Neuronal stem cell (in vitro differentiated cells): ENCODE measurements around the gene HDAC2.
A peak's percentile ranks its signal among the peaks of the same experiment; 100 is the strongest.

Experiments
- DNase-seq: peaks from one replicate; pipeline ENCODE4 v3.0.0-alpha.2; 2013; ENCODE audit warnings: low spot score
- H2AFZ ChIP-seq: one replicate; pipeline ENCODE4 v1.6.1; 2013; ENCODE audit warnings: mild to moderate bottlenecking, low read length, inconsistent platforms
- H2AK5ac ChIP-seq: 2 replicates; pipeline ENCODE4 v1.6.1; 2013; ENCODE audit warnings: low read depth, mild to moderate bottlenecking, inconsistent platforms, low read length, moderate library complexity, mixed read lengths
- H2BK120ac ChIP-seq: 2 replicates; pipeline ENCODE4 v1.6.1; 2013; ENCODE audit warnings: low read depth, mild to moderate bottlenecking, inconsistent platforms, low read length, moderate library complexity, mixed read lengths
- H2BK12ac ChIP-seq: one replicate; pipeline ENCODE4 v1.6.1; 2013; ENCODE audit warnings: low read length, inconsistent platforms
- H2BK15ac ChIP-seq: 2 replicates; pipeline ENCODE4 v1.6.1; 2013; ENCODE audit warnings: mild to moderate bottlenecking, low read length, inconsistent platforms, mixed read lengths
- H2BK5ac ChIP-seq: one replicate; pipeline ENCODE4 v1.6.1; 2013; ENCODE audit warnings: inconsistent platforms, mild to moderate bottlenecking, low read length, moderate library complexity
- H3K14ac ChIP-seq: one replicate; pipeline ENCODE4 v1.6.1; 2013; ENCODE audit warnings: low read length, inconsistent platforms
- H3K18ac ChIP-seq: 2 replicates; pipeline ENCODE4 v1.6.1; 2013; ENCODE audit warnings: low read length, inconsistent platforms
- H3K23ac ChIP-seq: 2 replicates; pipeline ENCODE4 v1.6.1; 2013; ENCODE audit warnings: low read depth, mild to moderate bottlenecking, mixed read lengths, low read length, inconsistent platforms; ENCODE audit not compliant: poor library complexity
- H3K27ac ChIP-seq: replicated peaks from 3 replicates; pipeline ENCODE4 v1.5.1; 2013; ENCODE audit warnings: low read length, inconsistent platforms
- H3K27me3 ChIP-seq, 3 experiments: 2 replicates each; pipeline ENCODE4 v1.6.1; 2013; ENCODE audit warnings: low read length in 3 of 3, mild to moderate bottlenecking in 2 of 3, inconsistent platforms in 1 of 3, low read depth in 1 of 3, mixed read lengths in 1 of 3, moderate library complexity in 1 of 3; ENCODE audit not compliant: control insufficient read depth in 3 of 3, insufficient read depth in 3 of 3
- H3K36me3 ChIP-seq, 2 donors: replicated peaks in 1 of 2; 2 replicates each; pipeline ENCODE4 v1.6.1; 2013; ENCODE audit warnings: low read length in 2 of 2; ENCODE audit not compliant: control insufficient read depth in 2 of 2, insufficient read depth in 2 of 2
- H3K4ac ChIP-seq: 2 replicates; pipeline ENCODE4 v1.6.1; 2013; ENCODE audit warnings: inconsistent platforms, mild to moderate bottlenecking, low read length, moderate library complexity
- H3K4me1 ChIP-seq, 2 donors: 1 replicate in 1 of 2; 2 replicates in 1 of 2; pipeline ENCODE4 v1.6.1; 2013; ENCODE audit warnings: low read length in 2 of 2, low read depth in 1 of 2; ENCODE audit not compliant: control insufficient read depth in 2 of 2, insufficient read depth in 1 of 2
- H3K4me2 ChIP-seq: one replicate; pipeline ENCODE4 v1.6.1; 2013; ENCODE audit warnings: mild to moderate bottlenecking, low read length, inconsistent platforms; ENCODE audit not compliant: insufficient read depth, poor library complexity, severe bottlenecking
- H3K4me3 ChIP-seq, 2 donors: 2 replicates each; pipeline ENCODE4 v1.5.1; 2013; ENCODE audit warnings: low read length in 2 of 2, mild to moderate bottlenecking in 2 of 2, inconsistent platforms in 1 of 2, moderate library complexity in 1 of 2
- H3K79me1 ChIP-seq: one replicate; pipeline ENCODE4 v1.6.1; 2013; ENCODE audit warnings: low read depth, mild to moderate bottlenecking, inconsistent platforms, low read length, moderate library complexity
- H3K9ac ChIP-seq: one replicate; pipeline ENCODE4 v1.6.1; 2013; ENCODE audit warnings: mild to moderate bottlenecking, low read depth, low read length, inconsistent platforms; ENCODE audit not compliant: poor library complexity
- H3K9me3 ChIP-seq, 2 donors: replicated peaks in 1 of 2; 2 replicates each; pipeline versions ENCODE3 to v1.6.1; 2013; ENCODE audit warnings: low read length in 2 of 2, mild to moderate bottlenecking in 2 of 2, inconsistent platforms in 1 of 2, low read depth in 1 of 2, mixed read lengths in 1 of 2, moderate library complexity in 1 of 2; ENCODE audit not compliant: control insufficient read depth in 2 of 2, insufficient read depth in 1 of 2
- H4K8ac ChIP-seq: one replicate; pipeline ENCODE4 v1.6.1; 2013; ENCODE audit warnings: low read depth, mild to moderate bottlenecking, inconsistent platforms, low read length, moderate library complexity
- H4K91ac ChIP-seq: one replicate; pipeline ENCODE4 v1.6.1; 2013; ENCODE audit warnings: low read length, low read depth, mild to moderate bottlenecking, inconsistent platforms; ENCODE audit not compliant: poor library complexity
- WGBS, 2 donors: extraction: QIAGEN DNeasy Blood & Tissue Kit; methylation state at CpG; one replicate each; pipeline ENCODE4 v1.1.7; 2013; ENCODE audit warnings: missing lambda C conversion rate in 2 of 2, mixed read lengths in 1 of 2; ENCODE audit not compliant: insufficient read length in 2 of 2, insufficient replicate concordance in 1 of 2; ENCODE audit errors: extremely low coverage in 2 of 2; 5-methylcytosine and 5-hydroxymethylcytosine counted together

HDAC2 gene

GRCh38 chr6:113893451-113893850 lies 77.5 kb downstream of the HDAC2 start:
- no peak overlapping the region for H3K9ac ChIP-seq
- peak overlapping the region; percentile 6 for H2AFZ ChIP-seq
- no peaks in the 10 kb centered on the region for H3K79me1 ChIP-seq
- H4K91ac ChIP-seq: no peak overlapping the region
- H3K18ac ChIP-seq: no peak overlapping the region
- no peak overlapping the region for H4K8ac ChIP-seq
- no peak for DNase-seq
- H3K27ac ChIP-seq: no peak overlapping the region
- peaks cover 3 to 11% of the 10 kb centered on the region in 2 donors for H3K9me3 ChIP-seq
- H2BK5ac ChIP-seq: no peak overlapping the region
- no peak overlapping the region for H3K4me3 ChIP-seq
- no peaks in the 10 kb centered on the region for H3K36me3 ChIP-seq
- H2BK120ac ChIP-seq: no peak overlapping the region
- no peak overlapping the region for H3K23ac ChIP-seq
- H2BK12ac ChIP-seq: no peak overlapping the region
- no peaks in the 10 kb centered on the region for H3K27me3 ChIP-seq
- H2BK15ac ChIP-seq: no peak overlapping the region
- no peak overlapping the region for H3K14ac ChIP-seq
- no peak overlapping the region for H2AK5ac ChIP-seq
- H3K4me2 ChIP-seq: no peak overlapping the region
- H3K4me1 ChIP-seq: no peaks in the 10 kb centered on the region
- H3K4ac ChIP-seq: no peak overlapping the region

- H4K91ac ChIP-seq: no peak overlapping the region
- no peak overlapping the region for H3K14ac ChIP-seq
- H3K27ac ChIP-seq: no peak overlapping the region
- no peak overlapping the region for H2BK12ac ChIP-seq
- H3K9me3 ChIP-seq: peaks cover 2 to 11% of the 10 kb centered on the region in 2 donors
- no peaks in the 10 kb centered on the region for H3K27me3 ChIP-seq
- no peaks in the 10 kb centered on the region for H3K4me1 ChIP-seq
- no peak overlapping the region for H2AFZ ChIP-seq
- H2BK5ac ChIP-seq: no peak overlapping the region
- no peaks in the 10 kb centered on the region for H3K79me1 ChIP-seq
- H2AK5ac ChIP-seq: no peak overlapping the region
- no peak overlapping the region for H3K18ac ChIP-seq
- H3K4me3 ChIP-seq: no peak overlapping the region
- no peak overlapping the region for H3K23ac ChIP-seq
- no CpG with 5 or more reads among the region's 3 CpGs for WGBS, 2 donors
- no peak overlapping the region for H2BK120ac ChIP-seq
- no peak for DNase-seq
- H3K36me3 ChIP-seq: no peaks in the 10 kb centered on the region
- no peak overlapping the region for H3K9ac ChIP-seq
- H4K8ac ChIP-seq: no peak overlapping the region
- no peak overlapping the region for H3K4me2 ChIP-seq
- no peak overlapping the region for H3K4ac ChIP-seq
- H2BK15ac ChIP-seq: no peak overlapping the region
These were observed 81.9 kb downstream of the HDAC2 start for GRCh38 chr6:113888956-113889630.

GRCh38 chr6:113888493-113888892 lies 82.5 kb downstream of the HDAC2 start:
- H2AK5ac ChIP-seq: no peak overlapping the region
- no peak overlapping the region for H4K8ac ChIP-seq
- H3K4ac ChIP-seq: no peak overlapping the region
- H2BK15ac ChIP-seq: no peak overlapping the region
- no peaks in the 10 kb centered on the region for H3K4me1 ChIP-seq
- H2BK120ac ChIP-seq: no peak overlapping the region
- no peak overlapping the region for H3K14ac ChIP-seq
- H3K79me1 ChIP-seq: no peaks in the 10 kb centered on the region
- no peak overlapping the region for H3K18ac ChIP-seq
- H2BK5ac ChIP-seq: no peak overlapping the region
- H3K23ac ChIP-seq: no peak overlapping the region
- H3K4me3 ChIP-seq: no peak overlapping the region
- H3K27ac ChIP-seq: no peak overlapping the region
- H3K27me3 ChIP-seq: no peaks in the 10 kb centered on the region
- DNase-seq: no peak
- H4K91ac ChIP-seq: no peak overlapping the region
- H2BK12ac ChIP-seq: no peak overlapping the region
- no peak overlapping the region for H3K9ac ChIP-seq
- no peaks in the 10 kb centered on the region for H3K36me3 ChIP-seq
- peaks cover 2 to 11% of the 10 kb centered on the region in 2 donors for H3K9me3 ChIP-seq
- H2AFZ ChIP-seq: no peak overlapping the region
- H3K4me2 ChIP-seq: no peak overlapping the region

- no peak overlapping the region for H2AFZ ChIP-seq
- H2BK120ac ChIP-seq: no peak overlapping the region
- no peak overlapping the region for H3K9ac ChIP-seq
- H4K91ac ChIP-seq: no peak overlapping the region
- no peak overlapping the region for H3K4me3 ChIP-seq
- H3K4me1 ChIP-seq: no peaks in the 10 kb centered on the region
- H2BK15ac ChIP-seq: no peak overlapping the region
- no peak overlapping the region for H2AK5ac ChIP-seq
- H4K8ac ChIP-seq: no peak overlapping the region
- H3K4ac ChIP-seq: no peak overlapping the region
- peaks cover 2 to 6% of the 10 kb centered on the region in 2 donors for H3K9me3 ChIP-seq
- DNase-seq: no peak
- H3K18ac ChIP-seq: no peak overlapping the region
- H3K27me3 ChIP-seq: no peaks in the 10 kb centered on the region
- H3K4me2 ChIP-seq: no peak overlapping the region
- no peak overlapping the region for H3K14ac ChIP-seq
- no peak overlapping the region for H3K23ac ChIP-seq
- no peak overlapping the region for H3K27ac ChIP-seq
- H2BK12ac ChIP-seq: no peak overlapping the region
- no peak overlapping the region for H2BK5ac ChIP-seq
- H3K36me3 ChIP-seq: no peaks in the 10 kb centered on the region
- H3K79me1 ChIP-seq: no peaks in the 10 kb centered on the region
- WGBS, 2 donors: no CpG with 5 or more reads among the region's 1 CpG
These were observed 84.4 kb downstream of the HDAC2 start for GRCh38 chr6:113886512-113886911.
